ENCODE data around the gene C18orf54. TPM values are rescaled to one million over a fixed set of nuclear protein-coding genes. Genes with fewer than 3 reads are reported as not detected.
A peak's percentile ranks its signal among the peaks of the same experiment; 100 is the strongest.

Gene C18orf54
- total and polyA plus RNA-seq, 9 of the 15 experiments (the other 6 are each of a cell fraction or from before 2014, with no cell fraction given): 3.0 to 8.7 (median 4.3) TPM

GRCh38 chr18:54388203-54389142 lies 30.8 kb downstream of the C18orf54 start (continued):
- TF ChIP-seq REST (IDR thresholded peaks at IDR 0.05; ENCODE audit: borderline replicate concordance) (peak; percentile 78), REST (CRISPR knock-in tag; IDR thresholded peaks at IDR 0.05; ENCODE audit: low read depth) (no peak), NR2C2 (CRISPR knock-in tag; IDR thresholded peaks at IDR 0.05) (no peak), NR2C2 (tag; IDR thresholded peaks at IDR 0.05) (peak; percentile 21; the same call in 1 of the 2 replicates), ZNF41 (CRISPR knock-in tag; conservative IDR thresholded peaks at IDR 0.05) (no peak), SMARCC2 (IDR thresholded peaks at IDR 0.05; ENCODE audit: low read depth) (no peak), ZNF586 (CRISPR knock-in tag; conservative IDR thresholded peaks at IDR 0.05) (no peak), TCF7 (IDR thresholded peaks at IDR 0.05; ENCODE audit: borderline replicate concordance) (no peak), HNRNPL (IDR thresholded peaks at IDR 0.05; ENCODE audit: low read depth, low read length) (no peak), MLLT1 (IDR thresholded peaks at IDR 0.05) (0 out of 4 replicates have a peak, but pooled peaks of 1 of the 2 experiments have one; percentile 36), TAL1 (IDR thresholded peaks at IDR 0.05) (no peak), YY1 (IDR thresholded peaks at IDR 0.05; ENCODE audit: borderline replicate concordance in 1 of 3, control insufficient read depth in 1 of 3, extremely low read depth in 1 of 3, insufficient read depth in 3 of 3, insufficient read length in 1 of 3, insufficient replicate concordance in 2 of 3, low read depth in 1 of 3, low read length in 2 of 3) (peak in 2 of 3 experiments; percentile 57 to 90), SMC3 (conservative IDR thresholded peaks at IDR 0.05; ENCODE audit: insufficient read depth, low read depth, low read length) (no peak), ZBTB7A (IDR thresholded peaks at IDR 0.05; ENCODE audit: borderline replicate concordance, control insufficient read depth, low read depth, low read length) (peak; percentile 38; the same call in 1 of the 2 replicates), ELF1 (tag; IDR thresholded peaks at IDR 0.05) (peak; percentile 35; the same call in 1 of the 2 replicates)

Measured in K562 (cell line).